Ecto neural progenitor cell (in vitro differentiated cells): ENCODE measurements around the gene IL1RL2.

Experiments
- DNase-seq: peaks from one replicate; pipeline ENCODE4 v3.0.0-alpha.2; 2018; ENCODE audit warnings: low spot score

Gene IL1RL2

DNA sequence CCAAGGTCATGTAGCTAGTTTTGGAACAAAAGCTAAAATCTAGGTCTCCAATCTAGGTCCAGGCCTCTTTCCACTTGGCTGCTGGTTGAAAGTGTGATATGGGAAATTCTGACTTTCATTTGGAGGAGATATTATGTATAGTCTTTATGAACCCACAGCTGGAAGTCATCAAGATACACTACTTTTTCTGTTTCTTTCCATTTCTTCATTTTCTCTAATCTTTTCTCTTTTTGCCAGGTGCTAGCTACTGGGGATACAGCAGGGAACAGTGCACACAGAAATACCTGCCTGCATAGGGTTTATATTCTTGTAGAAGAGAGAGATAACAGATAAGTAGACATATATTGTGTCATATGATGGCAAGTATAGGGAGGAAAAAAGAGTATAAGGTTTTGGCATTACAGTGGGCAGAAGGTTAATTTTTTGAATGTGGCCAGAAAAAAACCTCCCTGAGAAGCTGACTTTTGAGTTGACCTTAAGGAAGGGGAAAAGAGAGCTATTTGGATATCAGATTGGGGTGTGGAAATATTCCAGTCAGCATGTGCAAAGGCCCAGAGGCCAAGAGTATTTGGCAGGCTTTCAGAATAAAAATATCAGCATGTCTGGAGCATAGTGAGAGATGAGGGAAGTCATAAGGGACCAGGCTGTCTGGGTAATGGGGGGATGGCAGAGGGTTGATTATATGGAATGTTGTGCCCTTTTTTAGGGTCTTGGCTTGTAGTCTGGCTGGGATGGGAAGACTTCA lies 28.6 kb upstream of the IL1RL2 start:
- DNase-seq, result no peak

DNA sequence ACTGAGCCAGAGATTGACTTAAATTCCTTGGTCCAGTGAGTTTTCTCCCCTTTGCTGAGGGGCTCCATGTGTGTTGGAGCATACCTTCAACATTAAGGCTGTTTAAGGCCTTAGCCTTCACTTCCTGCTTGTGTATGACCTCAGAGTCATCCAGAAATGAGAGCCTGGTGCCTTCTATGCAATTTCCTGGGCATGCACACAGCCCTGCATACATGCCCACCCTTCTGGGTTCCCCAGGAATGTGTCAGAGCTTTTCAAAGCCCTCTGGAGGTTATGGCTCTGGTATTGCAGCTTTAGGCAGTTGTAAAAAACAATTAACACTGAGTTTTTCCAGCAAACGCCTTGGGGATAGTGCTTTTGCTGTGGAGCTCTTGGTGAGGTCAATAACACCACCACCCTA lies 27.5 kb upstream of the IL1RL2 start:
- DNase-seq, result no peak

DNA sequence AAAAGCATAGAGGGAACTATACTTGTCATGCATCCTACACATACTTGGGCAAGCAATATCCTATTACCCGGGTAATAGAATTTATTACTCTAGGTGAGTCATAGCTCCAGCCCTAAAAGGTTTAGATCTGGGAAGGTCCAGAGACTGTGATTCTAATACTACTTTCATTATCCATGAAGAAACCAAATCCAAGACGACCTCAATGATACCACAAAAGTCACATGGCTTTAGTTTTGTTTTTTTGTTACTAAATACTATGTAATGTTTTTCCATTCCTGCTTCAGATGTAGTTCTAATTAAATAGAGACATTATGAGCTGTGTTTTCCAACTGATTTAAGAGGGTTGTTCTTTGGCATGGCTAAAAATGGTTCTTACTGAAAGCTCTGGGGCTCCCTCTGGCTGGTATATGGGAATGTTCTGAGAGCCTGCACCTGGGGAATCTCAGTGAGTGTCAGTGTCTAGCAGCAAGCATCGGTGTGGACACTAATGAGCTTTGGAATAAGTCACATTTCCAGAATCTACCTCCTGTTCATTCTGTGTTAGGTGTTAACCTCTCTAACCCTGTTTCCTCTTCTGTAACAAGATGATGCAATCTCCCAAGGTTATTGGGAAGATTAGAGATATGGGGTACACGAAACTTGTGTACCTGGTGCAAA lies 20.5 kb upstream of the IL1RL2 start:
- no peak for DNase-seq

DNA sequence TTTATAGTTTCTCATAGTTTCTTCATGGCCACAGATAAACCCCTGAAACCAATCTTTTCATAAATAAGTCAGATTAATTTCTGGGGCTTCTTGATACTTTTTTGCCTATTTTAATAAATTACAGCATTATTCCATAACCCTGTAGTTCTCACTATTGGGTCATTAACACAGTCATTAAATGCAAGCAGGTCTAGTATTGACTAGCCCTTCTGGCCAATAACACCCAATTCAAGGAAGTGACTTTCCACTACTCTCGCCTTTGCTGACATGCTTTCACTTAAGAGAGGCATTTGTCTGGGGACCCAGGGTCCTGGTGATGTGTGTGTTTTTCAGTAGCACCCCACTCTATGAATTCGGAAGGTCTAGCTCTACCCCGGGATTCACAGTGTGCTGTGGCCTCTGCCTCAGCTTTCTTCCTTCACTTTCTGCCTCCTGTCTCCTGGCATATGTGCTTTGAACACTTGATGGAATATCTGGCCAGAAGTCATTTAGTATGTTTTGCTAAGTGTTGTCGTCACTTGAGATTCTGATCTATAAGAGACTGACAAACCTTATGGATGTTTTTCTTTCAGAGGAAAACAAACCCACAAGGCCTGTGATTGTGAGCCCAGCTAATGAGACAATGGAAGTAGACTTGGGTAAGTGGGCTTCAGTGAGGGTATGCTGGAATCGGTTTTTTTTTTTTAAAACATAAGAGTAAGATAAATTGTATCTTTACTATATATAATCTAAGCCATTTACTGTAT lies 18.6 kb upstream of the IL1RL2 start:
- DNase-seq, result no peak

DNA sequence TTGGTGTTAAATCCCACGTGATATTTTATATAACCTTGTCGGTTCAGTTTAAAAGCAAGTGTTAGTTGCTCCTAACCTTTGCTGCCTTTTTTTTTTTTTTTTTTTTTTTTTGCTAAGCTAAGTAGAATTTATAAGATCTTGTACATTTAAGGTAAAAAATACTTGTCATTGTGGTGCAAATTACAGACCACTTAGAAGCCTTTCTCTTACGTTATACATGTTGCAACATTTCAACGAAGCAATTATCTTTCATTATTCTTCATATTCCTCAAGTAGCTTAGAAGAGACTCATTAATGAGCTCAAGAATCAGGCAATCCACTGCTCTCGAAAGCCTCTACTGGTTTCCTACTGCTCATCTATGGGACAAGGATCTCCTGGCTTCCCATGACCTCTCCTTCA lies 14.9 kb upstream of the IL1RL2 start:
- no peak for DNase-seq

DNA sequence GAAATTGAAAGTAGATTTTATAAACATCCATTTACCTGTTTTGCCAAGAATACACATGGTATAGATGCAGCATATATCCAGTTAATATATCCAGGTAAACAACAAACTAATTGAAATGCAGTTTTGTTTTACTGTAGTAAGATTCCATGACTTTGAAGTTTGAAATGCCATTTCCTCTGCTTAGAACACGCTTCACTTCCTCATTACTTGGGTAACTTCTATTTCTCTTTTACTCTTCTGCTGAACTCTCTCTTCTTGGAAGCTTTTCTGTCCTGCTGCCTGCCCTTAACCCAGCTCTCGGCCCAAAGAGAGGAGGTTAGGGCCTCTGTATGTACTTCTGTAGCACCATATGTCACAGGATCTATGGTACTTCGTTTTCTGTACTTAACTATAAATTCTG lies 14.1 kb upstream of the IL1RL2 start:
- DNase-seq, result no peak

DNA sequence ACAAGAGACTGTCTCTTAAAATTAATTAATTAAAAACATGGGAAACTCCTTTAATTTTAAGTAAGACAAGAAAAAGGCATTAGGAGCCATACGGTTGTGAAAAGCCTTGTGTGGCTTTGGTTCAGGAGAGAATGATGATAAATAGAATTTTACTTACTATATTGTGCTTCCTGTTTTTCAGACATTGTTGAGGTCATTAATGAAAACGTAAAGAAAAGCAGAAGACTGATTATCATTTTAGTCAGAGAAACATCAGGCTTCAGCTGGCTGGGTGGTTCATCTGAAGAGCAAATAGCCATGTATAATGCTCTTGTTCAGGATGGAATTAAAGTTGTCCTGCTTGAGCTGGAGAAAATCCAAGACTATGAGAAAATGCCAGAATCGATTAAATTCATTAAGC lies 10.7 kb upstream of the IL1RL2 start:
- DNase-seq, result no peak

DNA sequence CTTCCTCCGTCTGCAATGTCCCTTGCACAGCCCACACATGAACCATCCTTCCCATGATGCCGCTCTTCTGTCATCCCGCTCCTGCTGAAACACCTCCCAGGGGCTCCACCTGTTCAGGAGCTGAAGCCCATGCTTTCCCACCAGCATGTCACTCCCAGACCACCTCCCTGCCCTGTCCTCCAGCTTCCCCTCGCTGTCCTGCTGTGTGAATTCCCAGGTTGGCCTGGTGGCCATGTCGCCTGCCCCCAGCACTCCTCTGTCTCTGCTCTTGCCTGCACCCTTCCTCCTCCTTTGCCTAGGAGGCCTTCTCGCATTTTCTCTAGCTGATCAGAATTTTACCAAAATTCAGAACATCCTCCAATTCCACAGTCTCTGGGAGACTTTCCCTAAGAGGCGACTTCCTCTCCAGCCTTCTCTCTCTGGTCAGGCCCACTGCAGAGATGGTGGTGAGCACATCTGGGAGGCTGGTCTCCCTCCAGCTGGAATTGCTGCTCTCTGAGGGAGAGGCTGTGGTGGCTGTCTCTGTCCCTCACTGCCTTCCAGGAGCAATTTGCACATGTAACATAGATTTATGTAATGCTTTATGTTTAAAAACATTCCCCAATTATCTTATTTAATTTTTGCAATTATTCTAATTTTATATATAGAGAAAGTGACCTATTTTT lies 8.9 kb upstream of the IL1RL2 start:
- no peak for DNase-seq

DNA sequence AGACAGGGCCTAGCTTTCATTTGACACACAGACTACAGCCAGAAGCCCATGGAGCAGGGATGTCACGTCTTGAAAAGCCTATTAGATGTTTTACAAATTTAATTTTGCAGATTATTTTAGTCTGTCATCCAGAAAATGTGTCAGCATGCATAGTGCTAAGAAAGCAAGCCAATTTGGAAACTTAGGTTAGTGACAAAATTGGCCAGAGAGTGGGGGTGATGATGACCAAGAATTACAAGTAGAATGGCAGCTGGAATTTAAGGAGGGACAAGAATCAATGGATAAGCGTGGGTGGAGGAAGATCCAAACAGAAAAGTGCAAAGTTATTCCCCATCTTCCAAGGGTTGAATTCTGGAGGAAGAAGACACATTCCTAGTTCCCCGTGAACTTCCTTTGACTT lies 7.8 kb upstream of the IL1RL2 start:
- no peak for DNase-seq

DNA sequence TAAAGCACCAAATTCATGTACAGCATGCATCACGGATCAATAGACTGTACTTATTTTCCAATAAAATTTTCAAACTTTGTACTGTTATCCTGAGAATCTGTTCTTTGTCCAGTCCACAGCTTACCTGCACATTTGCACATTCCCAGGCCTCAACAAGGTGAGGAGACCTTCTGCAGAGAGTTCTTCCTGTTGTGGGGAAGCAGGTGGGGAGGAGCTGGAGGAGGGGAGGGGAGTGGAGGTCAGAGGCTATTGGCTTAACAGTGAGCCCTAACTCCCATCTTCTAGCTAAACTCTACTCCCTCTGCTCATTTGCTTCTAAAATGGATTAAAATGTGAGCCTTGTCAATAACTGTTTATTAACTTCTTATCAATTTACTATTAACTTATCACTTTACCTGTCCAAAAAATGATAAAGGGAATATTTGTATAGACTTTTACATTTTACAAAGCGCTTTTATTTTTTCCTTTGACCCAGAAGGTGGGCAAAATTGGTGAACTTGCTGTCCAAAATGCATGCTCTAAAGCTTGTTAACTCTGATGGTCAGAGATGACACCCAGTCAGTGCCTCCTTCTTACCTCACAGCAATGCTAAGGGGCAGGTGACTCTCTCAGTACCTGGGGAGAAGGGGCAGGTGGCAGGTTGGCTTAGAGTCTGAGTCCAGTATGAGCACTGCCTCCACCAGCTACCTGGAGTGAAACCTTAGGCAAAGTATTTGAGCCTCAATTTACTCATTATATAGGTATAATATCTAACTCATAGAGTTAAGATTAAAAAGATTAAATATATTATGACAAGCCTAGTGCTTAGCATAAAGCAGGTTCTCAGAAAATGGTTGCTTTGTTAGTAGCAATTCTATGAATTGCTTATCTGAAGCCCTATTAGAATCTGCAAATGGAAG lies 6.8 kb upstream of the IL1RL2 start:
- no peak for DNase-seq

DNA sequence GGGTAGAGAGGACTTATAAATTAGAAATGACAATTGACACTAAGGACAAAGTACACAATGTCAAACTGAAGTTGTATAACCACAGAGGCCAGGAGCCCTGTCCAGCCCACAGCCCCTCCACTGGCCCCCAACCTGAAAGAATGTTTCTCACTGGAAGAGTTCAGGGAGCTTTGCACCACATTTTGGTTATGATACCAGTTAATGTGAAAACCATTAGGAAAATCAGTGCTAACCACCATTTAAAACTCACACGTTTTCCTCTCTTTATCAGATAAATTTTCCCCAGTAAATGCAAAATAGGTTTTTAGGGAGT lies 6.2 kb upstream of the IL1RL2 start:
- no peak for DNase-seq

DNA sequence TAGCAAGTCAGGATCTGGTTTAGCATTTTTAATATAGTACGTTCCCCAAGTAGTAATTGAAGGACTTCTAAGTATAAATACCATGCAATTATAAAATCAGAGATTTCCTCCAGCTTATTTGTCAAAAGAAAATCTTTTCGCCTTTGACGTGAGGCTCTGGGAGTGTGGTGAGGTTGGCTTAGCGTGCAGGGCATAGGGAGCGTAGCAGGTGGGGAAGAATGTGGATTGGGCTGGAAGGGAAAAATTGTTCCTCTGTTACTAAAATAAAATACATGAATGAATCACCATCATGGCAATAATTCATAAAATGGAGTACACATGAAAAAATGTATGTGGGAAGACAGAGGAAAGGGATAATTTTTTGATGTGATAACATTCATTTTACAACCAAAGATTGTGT lies 5.4 kb upstream of the IL1RL2 start:
- DNase-seq, result no peak

DNA sequence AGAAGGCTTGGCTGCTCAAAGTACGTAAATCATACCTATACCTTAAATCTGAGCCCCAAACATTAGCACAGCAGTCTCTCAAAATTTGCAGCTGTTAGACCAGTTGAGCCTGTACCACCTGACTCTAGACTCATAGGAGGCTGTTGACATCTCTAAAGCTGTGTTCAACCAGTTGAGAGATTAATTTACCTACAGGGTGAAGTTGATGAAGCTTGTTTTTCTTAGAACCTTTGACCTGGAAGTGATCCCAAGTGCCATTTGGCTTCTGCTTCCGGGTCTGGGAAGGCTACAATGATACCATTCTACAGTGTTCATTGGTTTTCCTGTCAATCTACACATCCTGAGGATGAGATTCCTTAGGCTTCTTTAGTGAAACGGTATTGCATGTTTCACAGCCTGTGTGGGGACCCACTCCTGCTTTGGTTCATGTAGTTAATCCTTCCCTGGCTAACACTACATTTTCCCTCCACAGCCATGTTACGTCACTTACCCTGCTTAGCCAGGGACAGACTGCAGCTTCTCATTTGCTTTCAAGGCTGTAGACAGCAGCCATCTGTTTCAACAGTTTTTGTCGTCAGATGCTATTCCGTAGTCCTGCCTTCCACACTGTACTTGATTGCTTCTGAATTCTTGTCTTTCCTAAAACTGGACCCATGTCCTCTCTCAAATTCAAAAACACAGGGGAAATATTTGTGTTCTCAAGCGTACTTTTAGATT lies 4.7 kb upstream of the IL1RL2 start:
- no peak for DNase-seq

DNA sequence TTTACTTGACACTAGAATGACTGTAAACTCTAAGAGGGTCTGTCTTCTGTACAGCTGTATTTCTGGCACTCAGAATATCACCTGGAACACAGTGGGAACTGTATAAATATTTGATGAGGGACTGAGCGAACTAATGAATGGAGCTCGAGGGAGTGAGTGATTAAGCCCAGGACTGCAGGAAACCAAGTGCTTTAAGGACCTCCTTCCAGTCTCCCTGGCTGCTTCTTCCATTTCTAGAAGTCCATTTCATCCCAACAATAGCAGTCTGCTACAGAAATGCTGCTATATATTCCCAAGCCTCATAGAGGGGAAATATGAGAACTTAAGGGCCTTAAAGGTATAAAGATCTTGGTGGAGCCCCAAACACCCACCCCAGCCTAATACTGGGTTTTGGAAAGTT lies 2.8 kb upstream of the IL1RL2 start:
- no peak for DNase-seq

DNA sequence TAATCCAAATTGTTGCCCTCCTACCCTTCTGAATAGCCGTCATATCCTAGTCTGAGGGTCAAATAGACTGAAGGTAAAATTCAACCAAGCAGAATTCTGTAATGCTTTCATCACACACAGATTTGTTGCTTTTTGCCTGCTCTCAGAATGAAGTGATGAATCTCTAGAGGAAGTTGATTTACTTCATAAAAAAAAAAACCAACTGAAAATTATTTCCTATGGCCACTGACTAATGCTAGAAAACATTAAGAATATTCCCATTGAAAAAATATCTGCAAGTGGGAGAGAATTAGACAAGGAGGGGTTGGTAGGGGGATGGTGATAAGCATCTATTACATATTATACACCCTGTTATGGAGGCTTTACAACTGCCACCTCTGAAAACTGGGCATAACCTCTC lies 2.3 kb upstream of the IL1RL2 start:
- no peak for DNase-seq

DNA sequence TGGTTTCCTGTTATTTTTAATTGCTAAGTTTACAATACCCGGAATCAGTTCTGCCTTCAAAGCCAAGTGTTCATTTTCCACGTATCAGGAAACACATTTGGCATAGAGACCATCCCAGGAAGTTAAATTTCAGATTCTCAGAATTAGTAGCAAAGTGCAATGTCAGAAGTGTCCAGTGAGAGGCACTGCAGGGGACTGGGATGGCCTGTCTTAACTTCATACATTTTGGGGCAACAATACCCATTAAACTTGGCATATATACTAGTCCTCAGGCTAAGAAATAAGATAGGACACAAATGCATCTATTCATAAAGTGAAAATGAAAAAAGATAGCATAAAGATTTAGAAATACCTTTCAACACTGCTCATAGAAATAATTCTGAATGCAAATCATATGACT lies 1.5 kb upstream of the IL1RL2 start:
- no peak for DNase-seq

DNA sequence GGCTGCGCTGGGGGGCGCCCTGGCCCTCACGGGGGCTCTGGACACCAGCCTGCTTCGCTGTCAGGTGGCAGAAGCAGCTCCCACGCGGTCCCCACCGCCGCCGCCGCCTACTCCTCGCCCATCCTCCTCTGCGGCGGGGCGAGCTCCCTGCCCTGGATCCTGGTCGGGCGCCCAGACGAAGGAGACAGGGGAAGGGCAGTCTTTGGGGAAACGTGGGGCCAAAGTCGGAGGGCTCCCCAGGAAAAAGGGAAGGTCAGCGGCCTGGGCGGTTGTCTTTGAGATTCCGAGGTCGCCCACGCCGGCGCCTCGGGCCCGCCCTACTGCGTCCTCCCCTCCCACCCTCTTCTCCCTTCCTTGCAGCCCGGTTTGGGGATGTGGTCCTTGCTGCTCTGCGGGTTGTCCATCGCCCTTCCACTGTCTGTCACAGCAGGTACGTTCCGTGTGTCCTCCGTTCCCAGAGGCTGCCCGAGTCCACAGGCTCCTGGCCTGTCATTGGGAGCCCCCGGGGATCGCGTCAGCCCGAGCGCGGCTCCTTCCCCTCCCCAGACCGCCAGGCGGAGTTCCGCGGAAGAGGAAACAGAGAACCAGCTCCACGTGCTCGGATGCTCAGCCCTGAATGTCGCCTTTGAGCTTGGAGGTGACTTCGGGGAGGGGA lies 800 bp downstream of the IL1RL2 start:
- no peak for DNase-seq

DNA sequence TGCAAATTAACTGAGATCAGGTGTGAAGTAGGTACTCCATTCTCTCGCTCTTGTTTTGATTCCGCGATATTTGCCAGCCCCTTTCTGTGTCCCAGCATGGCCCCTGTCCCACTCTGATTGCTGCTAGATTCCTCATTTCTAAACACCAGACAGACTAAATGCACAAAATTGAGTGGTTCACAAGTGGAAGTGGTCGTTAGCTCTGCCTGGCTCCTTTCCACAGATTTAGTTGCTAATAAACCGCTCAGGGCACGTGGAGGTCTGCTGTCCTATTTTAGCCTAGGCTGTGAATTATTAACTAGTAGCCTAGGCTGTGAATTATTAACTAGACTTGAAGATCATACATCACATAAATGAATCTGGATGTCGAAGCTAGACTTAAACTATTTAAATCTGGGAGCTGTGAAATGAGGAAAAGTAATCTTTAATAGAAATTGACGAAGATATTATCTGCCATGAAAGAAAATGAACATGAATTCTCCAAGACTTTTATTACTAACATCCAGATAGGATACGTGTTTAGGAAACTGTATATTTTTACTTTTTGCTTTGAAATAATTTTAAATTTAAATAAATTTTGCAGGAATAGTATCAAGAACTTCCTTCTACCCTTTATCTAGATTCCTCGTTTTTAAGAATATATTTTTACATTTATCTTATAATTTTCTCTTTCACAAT lies 3.7 kb downstream of the IL1RL2 start:
- no peak for DNase-seq

DNA sequence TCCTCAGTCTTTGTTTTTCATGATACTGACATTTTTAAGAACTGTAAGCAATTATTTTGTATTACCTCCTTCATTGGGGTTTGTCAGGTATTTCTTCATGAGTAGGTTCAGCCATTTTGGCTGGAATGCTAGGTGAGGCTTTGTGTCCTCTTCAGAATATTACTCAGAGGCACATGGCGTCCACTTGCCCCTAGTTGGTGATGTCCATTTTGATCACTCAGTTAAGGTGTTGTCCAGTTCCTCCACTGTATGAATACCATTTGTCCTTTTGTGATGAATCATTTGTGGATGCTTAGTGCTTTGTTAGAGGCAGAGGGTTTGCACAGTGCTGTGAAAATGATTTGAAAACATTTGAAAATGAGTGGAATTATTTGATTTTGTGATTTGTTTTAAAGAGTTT lies 4.7 kb downstream of the IL1RL2 start:
- no peak for DNase-seq

DNA sequence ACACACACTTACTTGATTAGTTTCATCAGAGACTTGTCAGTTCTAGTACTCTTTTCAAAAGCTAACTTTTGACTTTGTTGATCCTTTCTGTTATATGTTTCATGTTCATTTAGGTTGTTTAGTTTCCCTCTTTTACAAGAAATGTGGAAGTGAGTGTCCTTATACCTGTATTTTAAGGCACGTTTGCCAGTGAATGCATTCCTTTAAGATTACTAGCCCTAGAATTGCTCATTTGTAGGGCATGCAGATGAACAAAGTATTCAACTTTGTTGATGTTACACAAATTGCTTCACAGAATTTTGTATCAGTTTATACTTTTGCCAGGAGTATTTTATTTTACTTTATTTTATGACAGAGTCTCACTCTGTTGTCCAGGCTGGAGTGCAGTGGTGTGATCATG lies 6.3 kb downstream of the IL1RL2 start:
- DNase-seq, result no peak
